SK-N-MC (cell line): ENCODE measurements around the gene STRADB.

Experiments used
- EZH2 ChIP-seq: fragments of 200-600 bp; sonication (generic); IDR thresholded peaks from one replicate; pipeline ENCODE4 v1.6.1; 2017; ENCODE audit warnings: antibody characterized with exemption
- POLR2AphosphoS5 ChIP-seq: IDR thresholded peaks from 2 replicates; pipeline ENCODE4 v1.6.1; 2012; ENCODE audit warnings: mild to moderate bottlenecking, low read depth, low read length, borderline replicate concordance

DNA sequence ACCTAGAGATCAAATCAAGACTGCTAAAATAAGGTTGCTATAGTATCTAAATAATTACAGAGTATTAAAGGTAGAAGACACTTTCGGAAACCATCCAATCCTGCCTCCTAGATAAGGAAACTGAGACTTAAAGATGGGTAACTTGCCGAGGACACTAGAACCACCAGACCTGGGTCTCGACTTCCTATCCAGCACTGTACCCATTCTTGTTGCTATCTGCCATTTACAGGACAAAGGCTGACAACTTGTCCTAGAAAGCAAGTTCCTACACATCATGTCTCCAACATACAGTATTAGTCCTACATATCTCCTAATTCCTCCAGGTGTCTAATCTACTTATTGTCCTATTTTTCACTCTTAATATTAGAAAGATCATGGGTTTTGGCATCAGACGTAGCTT is 38.0 kb upstream of the STRADB start:
- TF ChIP-seq POLR2AphosphoS5 (no peak), EZH2 (no peak)
